Hematopoietic multipotent progenitor cell treated with erythropoietin and hydrocortisone succinate and interleukin-3 and kit ligand, for 8 days (in vitro differentiated cells): ENCODE data around the gene ZMYND19.
"Not testable (repeated sequence)": the region's sequence is repeated elsewhere in the genome, so short reads cannot be mapped to it uniquely, and the experiment has no call there.

Experiments used
- DNase-seq: peaks from one replicate; pipeline ENCODE4 v3.0.0-alpha.2; 2015

Gene ZMYND19

DNA sequence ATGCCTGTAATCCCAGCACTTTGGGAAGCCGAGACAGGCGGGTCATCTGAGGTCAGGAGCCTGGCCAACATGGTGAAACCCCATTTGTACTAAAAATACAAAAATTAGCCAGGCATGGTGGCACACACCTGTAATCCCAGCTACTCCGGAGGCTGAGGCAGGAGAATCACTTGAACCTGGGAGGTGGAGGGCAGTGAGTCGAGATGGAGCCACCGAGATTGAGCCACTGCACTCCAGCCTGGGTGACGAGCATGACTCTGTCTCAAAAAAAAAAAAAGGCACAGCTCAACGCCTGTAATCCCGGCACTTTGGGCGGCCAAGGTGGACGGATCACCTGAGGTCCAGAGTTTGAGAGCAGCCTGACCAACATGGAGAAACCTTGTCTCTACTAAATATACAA is 36.7 kb downstream of the ZMYND19 start:
- not testable (repeated sequence) for DNase-seq

DNA sequence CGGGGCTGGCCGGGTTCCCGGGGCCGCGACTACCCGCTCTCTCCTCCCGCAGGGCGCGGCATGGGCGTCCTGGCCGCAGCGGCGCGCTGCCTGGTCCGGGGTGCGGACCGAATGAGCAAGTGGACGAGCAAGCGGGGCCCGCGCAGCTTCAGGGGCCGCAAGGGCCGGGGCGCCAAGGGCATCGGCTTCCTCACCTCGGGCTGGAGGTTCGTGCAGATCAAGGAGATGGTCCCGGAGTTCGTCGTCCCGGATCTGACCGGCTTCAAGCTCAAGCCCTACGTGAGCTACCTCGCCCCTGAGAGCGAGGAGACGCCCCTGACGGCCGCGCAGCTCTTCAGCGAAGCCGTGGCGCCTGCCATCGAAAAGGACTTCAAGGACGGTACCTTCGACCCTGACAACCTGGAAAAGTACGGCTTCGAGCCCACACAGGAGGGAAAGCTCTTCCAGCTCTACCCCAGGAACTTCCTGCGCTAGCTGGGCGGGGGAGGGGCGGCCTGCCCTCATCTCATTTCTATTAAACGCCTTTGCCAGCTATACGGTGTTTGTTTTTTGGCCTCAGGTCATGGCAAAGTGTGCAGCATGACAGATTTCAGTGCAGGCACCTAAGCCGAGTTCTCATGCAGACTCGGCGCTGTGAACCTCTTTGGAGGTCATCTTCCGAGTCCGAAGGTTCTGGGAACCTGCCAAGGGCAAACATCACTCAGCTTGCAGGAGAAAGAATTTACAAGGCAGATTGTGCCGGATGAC is 38.1 kb downstream of the ZMYND19 start:
- DNase-seq: peak; percentile 53

DNA sequence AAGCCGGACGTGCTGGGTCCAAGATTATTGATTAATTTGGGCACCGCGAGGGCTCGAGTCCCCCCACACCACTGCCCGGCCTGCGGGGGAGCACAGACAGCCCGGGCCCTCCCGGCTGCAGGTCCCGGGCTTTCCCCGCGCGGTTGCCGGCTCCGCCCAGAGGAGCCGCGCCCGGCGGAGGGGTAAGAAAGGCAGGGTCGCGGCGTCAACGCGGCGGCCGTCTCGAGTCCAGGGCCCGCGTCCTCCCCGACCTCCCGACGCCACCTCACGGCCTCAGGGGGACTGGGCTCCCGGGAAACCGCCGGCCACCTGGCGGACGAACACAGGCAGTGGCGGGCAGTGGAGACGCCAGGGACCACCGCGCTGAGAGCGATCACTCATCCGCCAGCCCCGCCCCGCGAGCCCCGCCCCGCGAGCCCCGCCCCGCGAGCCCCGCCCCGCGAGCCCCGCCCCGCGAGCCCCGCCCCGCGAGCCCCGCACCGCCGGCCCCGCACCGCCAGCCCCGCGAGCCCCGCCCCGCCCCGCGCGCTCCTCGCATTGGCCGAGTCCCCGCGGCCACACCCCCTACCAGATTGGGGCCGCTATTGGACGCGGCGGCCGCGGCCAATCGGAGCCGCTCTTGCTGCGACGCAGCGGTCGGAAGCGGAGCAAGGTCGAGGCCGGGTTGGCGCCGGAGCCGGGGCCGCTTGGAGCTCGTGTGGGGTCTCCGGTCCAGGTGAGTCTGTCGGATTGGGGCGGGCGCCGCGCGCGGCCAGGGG is 38.9 kb downstream of the ZMYND19 start, which contains the start of gene MRPL41:
MRPL41 (plus strand) TSS at position 616 of the 758 bp plus-strand sequence. CDS start 203 bp downstream, outside the sequence.
- DNase-seq: peak; percentile 86

DNA sequence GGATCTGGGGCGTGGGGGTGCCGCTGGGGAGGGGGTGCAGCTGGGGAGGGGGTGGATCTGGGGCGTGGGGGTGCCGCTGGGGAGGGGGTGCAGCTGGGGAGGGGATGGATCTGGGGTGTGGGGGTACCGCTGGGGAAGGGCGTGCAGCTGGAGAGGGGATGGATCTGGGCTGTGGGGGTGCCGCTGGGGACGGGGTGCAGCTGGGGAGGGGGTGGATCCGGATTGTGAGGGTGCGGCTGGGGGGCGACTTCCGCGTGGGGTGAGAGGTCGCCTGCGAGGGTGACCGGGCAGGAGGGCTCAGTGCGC is 39.4 kb downstream of the ZMYND19 start:
- not testable (repeated sequence) for DNase-seq

DNA sequence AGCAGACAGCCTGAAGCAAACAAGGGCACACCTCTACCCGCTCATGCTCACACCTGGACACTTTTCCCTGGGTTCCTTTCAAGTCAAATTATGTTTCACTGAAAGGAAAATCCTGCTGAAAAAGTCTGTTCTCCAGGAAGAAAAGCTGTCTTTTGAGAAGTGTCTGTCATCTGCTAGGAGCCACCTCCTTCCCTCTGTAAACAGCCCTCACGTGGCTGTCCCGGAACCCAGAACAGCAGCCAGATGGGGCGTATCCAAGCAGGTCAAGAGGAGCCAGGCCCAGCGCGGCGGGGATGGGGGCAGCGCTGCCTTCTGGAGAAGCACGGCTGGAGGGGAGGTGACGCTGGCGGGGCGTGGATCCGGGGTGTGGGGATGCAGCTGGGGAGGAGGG is 40.1 kb downstream of the ZMYND19 start, which contains the start of gene PNPLA7:
PNPLA7 (minus strand) TSS at position 172 of the 391 bp plus-strand sequence. CDS start 205 bp downstream, outside the sequence.
- DNase-seq: peak; percentile 84

DNA sequence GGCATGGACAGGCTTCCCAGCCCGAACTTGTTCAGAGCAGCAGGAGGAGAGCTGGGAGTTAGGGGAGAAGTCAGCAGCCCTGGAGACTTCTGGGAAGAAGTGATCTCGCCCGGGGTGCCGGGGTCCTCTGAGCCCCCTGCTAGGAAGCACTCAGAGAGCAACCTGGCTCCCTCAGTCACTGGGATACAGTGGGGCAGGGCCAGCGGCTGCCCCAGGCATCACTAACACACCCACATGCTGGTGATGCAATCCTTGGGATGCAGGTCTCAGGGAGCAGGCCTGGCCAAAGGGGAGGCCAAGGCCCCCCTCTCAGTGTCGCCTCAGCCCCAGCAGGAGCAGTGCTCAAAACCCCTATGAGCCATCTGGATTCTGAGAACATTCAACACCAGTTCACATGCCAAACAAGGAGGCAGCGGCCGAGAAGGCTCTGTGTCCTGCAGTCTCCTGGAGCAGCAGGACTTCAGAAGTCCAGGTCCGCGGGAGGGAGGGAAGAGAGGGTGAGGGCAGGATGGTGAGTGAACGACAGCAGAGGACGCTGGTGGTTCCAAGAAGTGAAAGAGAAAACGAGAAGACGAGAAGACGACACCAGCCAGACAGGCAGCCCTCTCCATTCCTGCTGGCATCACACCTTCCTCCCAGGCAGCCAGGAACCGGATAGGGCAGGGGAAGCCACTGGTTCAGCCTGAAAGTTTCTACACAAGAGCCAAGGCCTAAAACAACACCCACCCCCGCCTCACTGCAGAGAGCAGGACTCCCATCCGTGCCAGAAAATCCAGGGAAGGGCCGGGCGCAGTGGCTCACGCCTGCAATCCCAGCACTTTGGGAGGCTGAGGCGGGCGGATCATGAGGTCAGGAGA is 42.4 kb downstream of the ZMYND19 start:
- no peak for DNase-seq

DNA sequence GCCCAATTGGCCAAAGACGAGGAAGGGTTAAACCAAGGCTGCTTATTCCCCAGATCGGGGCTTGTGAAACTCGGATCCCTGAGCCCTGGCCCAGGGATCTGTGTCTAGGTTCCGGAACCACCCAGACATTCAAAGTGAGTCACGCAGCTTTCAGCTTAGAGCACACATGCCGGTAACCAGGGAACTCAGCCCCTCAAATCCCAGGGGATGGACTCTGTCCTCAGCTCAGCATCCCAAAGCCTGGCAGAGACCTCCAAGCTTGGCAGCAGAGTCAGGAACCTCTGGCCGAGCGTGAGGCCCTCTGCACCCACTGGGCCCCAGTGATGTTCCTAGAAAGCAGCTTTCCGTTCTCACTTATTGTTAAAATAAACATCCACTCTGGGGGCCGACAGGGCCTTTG is 45.2 kb downstream of the ZMYND19 start:
- DNase-seq: no peak

DNA sequence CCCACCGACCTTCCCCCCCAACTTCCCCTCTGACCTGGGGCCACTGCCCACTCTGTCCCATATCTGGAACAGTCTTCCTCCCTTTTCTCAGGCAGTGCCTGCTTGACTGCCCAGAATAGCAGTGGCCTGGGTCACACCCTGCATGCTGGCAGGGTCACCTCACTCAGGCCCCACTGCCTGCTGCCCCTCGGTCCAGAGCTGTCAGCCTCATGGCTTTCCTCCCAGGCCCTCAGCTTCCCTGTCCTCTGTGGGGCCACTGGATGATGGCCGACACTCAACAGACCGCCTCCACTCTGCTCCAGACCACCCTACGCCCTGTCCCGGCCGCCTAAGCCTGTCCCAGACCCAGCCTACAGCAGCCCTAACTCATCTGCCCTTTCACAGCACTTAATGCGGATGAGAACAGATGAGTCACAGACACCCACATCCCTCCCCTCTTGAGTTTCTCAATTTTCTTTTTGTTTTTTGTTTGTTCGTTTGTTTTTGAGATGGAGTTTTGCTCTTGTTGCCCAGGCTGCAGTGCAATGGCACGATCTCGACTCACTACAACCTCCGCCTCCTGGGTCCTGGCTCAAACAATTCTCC is 46.0 kb downstream of the ZMYND19 start:
- DNase-seq: no peak

DNA sequence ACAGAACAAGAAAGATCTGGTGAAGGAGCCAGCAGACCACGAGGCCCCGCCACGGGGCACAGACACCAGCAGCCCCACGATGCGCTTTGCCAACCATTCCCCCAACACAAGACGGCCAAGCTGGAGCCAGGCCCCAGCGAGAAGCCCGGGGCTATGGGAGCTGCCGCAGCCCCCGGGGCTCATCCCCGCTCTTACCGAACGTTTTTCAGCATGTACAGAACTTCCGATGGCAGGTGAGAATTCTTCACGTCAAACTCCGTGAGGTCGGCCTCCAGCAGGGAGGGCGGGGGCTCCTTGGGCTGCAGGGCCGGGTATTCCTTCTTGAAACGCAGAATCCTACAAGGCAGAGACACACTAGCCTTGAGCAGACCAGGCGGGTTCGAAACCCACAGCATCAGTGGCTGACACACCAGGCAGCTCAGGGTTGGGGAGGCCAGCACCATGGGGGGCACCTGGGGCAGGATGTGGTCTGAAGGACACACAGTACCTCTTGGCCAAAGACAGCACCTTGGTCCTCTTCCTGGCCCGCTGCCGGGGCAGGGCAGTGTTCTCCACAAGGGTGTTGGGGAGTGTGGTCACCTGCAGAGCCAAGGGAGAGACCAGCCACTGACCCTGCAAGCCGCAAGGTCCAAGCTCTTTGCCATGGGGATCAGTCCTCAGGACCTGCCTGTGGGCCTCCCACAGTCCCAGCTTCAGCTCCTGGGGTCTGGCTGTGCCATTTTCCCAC is 46.9 kb downstream of the ZMYND19 start:
- no peak for DNase-seq

DNA sequence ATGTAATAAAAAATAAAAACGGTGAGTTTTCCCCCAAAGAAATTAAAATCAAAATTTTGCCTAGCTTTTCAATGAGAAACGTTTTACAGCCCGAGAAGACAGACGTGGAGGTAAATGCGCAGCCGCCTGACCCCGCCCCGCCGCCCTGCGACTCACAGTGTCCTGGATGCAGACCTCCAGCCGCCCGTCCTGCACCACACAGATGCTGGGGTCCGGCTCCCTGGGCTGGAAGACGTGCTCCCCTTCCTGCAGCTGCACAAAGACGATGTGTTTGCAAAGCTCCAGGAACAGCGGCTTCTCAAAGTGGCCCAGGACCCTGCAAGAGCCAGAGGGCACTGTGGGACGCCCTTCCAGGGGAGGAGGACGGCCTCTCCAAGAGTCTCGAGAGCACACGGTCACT is 47.8 kb downstream of the ZMYND19 start:
- no peak for DNase-seq

DNA sequence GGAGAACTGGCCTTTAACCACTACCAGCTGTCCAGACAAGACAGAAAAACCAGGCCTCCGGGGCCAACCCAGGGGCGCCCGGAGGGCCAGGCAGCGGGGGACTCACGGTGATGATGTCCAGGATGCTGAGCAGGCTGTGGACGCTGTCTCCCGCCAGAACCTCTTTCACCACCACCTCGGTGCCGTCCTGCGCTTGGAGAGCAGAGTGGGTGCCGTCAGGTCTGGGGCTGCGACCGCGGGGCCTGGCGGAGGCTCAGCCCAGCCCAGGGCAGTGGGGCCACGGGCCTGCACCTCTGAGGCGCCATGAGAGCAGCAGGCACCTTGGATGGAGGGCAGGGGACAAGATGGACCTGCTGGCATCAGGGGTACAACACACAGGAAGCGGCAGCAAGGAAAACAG is 49.8 kb downstream of the ZMYND19 start:
- no peak for DNase-seq

DNA sequence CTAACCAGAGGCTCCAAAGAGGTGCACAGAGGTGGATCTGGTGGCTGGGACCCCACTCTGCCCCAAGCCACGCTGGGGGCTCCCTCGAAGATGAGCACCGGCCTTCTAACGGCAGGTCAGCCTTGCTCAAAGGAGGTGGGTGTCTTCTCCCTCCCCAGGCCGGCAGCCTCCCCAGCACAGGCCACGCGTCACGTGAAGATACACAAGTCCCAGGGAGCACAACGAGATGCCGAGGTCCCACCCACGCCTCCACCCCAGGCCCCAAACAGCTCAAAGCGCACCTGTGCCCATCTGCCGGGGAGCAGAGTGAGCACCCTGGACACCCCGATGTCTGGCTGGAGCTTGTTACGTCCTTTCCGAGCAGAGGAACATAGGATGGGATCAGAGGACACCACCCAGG is 52.3 kb downstream of the ZMYND19 start:
- DNase-seq: no peak

DNA sequence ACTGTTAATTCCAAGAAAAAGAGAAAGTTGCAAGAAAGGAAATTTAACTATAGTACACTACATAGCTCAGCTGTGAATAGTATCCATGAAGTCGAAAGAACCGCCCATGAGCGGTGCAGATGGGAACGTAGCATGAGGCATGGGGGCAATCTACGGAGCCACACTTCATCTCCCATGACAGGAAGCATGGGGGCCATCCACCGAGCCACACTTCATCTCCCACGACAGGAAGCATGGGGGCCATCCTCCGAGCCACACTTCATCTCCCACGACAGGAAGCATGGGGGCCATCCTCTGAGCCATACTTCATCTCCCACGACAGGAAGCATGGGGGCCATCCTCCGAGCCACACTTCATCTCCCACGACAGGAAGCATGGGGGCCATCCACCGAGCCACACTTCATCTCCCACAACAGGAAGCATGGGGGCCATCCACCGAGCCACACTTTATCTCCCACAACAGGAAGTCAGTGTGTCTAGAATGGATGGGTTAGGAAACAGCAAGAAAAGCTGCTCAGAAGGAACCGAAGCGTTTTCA is 53.6 kb downstream of the ZMYND19 start:
- DNase-seq: peak; percentile 47

DNA sequence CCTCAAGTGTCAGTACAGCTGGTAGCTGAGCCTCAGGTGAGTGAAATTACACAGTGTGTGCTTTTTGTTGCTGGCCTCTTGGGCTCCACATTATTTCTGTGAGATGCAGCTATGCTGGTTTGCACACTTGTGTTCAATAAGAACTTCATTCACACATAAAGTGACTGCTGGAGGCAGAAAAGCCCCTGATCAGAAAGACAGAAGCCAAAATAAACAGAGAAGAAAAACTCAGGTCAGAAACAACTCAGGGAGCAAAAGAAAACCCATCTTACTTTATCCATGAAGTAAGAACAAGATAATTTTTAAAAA is 55.2 kb downstream of the ZMYND19 start:
- DNase-seq: no peak

DNA sequence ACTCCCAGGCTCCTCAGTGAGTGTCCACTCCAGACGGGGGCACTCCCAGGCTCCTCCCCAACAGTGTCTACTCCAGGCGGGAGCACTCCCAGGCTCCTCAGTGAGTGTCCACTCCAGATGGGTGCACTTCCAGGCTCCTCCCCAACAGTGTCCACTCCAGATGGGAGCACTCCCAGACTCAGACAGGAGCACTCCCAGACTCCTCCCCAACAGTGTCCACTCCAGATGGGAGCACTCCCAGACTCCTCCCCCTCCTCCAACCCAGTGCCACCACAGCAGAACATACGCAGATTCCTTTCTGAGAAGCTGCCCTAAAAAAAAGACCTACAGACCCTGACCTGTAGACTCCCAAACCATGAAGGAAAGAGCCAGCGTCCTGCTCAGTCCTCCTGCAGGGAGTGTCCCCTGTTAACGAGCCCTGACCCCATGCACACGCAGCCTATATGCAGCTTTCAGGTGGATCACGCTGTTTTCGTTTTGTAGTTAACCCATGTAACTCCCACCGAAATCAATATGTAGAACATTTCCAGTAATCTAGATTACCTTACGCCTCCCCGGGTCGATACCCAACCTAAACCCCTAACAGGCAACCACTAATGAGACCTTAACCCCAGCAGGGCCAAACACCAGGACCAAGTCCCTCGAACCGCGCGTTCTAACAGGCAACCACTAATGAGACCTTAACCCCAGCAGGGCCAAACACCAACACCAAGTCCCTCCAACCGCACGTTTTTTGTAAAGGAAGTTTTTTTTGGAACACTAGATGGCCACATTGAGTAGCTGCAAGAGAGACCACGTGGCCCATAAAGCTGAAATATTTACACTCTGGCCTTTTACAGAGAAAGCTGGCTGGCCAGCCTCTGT is 55.8 kb downstream of the ZMYND19 start:
- DNase-seq: peak; percentile 87

DNA sequence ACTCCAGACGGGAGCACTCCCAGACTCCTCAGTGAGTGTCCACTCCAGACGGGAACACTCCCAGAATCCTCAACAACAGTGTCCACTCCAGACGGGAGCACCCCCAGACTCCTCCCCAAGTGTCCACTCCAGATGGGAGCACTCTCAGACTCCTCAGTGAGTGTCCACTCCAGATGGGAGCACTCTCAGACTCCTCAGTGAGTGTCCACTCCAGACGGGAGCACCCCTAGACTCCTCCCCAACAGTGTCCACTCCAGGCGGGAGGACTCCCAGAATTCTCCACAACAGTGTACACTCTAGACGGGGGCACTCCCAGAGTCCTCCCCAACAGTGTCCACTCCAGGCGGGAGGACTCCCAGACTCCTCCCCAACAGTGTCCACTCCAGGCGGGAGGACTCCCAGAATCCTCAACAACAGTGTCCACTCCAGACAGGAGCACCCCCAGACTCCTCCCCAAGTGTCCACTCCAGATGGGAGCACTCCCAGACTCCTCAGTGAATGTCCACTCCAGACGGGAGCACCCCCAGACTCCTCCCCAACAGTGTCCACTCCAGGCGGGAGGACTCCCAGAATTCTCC is 57.3 kb downstream of the ZMYND19 start:
- DNase-seq: not testable (repeated sequence)
